ENCODE results near the gene JAZF1.

The JAZF1 gene

DNA sequence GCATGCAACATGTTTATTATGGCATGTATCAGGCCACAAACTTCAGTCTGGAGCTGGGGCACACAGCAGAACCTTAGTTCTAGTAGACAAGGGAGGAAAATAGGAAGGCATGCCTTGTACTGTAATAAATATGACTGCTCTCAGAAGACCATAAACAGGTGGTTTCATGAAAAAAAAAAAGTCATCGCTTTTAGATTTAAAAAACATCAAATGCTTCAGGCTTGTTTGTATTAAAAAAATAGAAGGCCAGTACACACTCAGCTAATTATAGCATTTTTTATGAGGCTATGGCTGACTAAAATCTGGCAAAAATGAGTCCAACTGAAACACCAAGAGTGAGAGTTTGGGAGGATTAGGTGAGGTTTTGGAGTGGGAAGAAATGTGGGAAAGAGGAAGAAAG is 204.1 kb downstream of the JAZF1 start:
- DNase-seq (ENCODE audit: low read depth in 1 of 2, low spot score in 1 of 2), result no peak

DNA sequence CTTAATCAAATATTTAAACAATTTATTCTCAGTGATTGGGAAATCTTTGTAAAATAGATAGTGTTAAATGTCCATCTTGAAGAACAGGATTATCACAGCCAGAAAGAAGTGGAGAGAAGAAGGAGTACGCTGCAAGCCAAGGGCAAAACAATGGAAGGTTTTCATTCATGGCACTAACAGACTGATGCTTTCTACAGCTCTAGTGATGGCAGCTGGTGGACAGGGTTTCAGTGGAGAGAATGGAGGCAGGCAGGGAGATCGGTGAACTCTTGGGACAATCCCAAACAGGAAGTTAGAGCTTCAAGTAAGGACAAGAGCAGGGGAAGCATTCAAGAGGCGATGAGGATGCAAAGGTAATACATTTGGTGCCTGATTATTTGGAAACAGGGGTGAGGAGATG is 207.0 kb downstream of the JAZF1 start:
- DNase-seq (ENCODE audit: low read depth in 1 of 2, low spot score in 1 of 2), result no peak

DNA sequence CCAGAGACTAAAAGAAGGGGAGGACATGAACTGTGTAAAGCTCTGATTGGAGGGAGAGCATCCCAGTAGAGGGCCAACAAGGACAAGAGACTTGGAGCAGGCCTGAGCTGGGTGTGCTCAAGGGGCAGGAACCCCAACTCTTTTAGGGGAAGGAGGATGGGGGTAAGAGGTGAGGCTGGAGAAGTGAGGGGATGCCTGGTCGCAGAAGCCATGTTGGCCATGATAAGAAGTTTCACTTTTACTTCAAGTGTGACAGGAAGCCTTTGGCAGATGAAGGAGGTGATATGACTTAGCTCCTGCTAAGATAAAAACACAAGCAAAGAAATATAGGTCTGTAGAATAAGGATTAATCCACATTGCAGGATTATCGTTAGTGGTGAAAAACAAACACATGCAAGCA is 208.3 kb downstream of the JAZF1 start:
- no peak for DNase-seq (ENCODE audit: low read depth in 1 of 2, low spot score in 1 of 2)

DNA sequence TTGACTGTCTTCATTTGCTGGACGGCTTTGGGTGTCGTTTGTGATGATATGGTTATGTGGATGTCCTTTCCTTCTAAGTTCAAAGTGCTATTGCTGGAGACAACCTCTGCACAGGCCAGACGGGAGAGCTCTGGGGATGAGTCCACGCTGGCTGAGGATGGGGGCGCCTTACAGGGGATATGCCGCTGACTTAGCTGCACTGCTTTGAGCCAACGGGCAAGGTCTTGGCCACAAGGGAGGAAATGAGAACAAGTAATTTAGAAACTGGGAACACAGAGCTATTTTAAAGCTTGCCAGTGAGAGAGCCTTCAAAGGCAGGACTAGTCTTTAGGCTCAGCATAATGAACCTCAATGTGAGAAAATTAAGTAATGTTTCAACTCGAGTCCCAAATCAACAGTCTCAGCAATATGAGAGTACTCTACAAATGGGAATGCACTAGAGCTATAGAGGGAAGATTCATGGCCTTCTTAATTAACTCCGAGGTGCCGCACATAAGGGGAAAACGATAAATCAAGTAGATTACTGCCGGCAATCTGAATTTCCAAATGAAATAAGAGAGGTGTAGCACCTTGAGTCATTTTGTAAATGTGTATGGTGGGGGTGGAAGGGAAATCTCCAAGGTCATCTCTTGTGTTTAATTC is 209.3 kb downstream of the JAZF1 start:
- no peak for DNase-seq (ENCODE audit: low read depth in 1 of 2, low spot score in 1 of 2)

DNA sequence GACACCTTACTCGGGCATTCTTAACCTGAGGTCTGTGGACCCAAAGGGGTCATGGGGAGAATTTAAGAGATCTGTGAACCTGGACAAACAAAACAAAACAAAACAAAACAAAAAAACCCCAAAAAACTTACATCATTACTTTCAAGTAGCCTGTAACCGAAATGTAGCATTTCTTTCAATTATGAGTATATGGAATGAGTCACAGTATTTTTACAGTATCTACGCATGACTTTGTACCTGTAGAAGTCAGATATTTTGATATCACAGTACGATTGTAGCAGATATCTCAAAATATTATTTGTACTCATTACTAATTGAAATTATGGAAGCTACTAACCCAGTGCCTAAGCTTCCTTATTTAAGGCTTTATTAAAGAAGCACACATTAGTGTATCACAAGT is 210.2 kb downstream of the JAZF1 start:
- DNase-seq (ENCODE audit: low read depth in 1 of 2, low spot score in 1 of 2), result no peak

DNA sequence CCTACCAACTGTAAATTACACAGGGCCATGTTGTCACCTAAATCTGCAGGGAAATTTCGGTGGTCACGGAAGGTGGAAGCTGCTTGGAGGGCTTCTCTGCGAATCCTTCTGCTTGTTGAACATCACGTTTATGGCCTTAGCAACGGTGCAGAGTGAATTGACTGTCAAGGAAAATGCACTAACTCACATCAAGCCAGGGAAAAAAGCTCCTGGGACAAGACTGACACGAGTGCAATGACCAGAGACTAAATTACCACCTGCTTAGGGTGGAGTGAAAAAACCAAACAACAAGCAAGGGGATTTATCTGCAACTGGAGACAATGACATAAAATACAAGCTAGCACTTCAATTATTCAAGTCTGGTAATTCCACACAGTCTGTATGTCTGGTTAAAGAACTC is 211.2 kb downstream of the JAZF1 start:
- DNase-seq (ENCODE audit: low read depth in 1 of 2, low spot score in 1 of 2), result no peak

DNA sequence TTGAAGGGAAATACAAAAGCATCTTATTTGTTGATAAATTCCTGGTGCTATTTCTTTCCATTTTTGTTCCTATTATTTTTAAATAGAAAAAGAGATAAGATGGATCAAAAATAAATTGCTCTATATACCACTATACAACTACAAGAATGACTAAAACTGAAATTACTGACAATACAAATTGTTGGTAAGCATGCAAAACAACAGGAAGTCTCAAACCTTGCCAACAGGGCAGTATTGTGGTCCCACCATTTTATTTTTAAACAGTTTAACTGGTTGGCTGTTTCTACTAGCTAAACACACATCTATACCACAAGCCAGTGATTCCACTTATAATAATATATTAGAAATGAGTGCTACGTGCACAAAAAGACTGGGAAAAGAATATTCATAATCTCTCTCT is 213.0 kb downstream of the JAZF1 start:
- DNase-seq (ENCODE audit: low read depth in 1 of 2, low spot score in 1 of 2), result no peak

DNA sequence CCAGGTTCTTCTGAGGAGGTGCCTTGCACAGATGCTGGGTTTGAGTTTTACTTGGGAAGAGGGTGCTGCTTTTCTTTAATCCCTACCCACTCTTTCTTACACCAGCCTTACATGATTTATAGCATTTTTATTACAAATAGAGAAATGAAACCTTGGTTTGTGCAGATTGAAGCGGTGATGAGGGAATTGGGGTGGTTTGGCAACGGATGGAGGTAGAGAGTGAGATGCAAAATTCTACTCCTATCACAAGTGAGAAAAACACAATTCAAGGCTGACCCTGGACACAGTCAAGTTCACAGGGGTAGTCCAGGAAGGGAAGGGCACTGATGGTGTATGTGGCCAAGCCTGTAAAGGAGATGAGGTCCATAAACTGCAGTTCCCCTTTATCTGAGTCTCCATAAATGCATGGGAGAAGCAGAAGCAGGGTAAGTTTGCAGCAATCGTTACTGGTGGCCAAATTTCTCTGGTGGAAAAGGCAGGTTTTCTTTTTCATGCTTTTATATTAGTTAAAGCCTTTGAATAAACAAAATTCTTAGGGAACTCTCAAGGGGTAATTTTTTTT is 214.3 kb downstream of the JAZF1 start:
- DNase-seq (ENCODE audit: low read depth in 1 of 2, low spot score in 1 of 2), result no peak

DNA sequence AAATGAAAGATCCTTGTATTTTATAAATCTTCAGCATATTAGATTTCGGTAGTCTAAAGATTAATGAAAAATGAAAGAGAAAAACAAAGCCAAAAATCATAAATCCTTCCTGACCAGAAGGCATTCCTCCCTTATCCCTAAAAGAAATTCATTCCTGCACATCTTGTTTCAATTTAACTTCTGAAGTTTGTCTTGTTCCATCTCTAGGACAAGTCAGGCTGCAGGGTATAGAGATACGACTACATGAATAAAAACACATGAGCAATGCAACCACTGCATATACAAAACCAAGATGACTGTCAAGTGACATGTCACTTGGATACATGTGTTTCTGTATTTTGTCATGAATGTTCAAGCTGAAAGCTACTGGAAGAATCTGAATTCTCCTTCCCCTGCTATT is 214.9 kb downstream of the JAZF1 start:
- no peak for DNase-seq (ENCODE audit: low read depth in 1 of 2, low spot score in 1 of 2)

DNA sequence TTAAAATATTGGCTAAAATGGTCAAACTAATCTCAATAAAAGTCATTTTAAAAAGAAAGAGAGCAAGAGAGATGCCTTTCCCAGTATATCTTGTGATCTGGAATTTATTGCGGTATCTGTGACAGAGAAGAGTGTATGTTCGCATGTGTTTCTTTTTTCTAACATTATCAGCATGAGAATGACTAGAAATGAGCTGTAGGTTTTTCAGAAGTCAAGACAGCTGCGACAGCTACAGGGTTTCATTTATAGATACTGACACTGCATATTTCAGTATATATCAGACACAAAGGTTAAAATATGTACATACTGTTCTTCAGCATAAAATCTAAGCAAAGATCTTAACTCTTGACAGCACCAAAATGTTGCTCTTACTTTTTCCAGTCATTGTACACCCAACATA is 215.8 kb downstream of the JAZF1 start:
- no peak for DNase-seq (ENCODE audit: low read depth in 1 of 2, low spot score in 1 of 2)

DNA sequence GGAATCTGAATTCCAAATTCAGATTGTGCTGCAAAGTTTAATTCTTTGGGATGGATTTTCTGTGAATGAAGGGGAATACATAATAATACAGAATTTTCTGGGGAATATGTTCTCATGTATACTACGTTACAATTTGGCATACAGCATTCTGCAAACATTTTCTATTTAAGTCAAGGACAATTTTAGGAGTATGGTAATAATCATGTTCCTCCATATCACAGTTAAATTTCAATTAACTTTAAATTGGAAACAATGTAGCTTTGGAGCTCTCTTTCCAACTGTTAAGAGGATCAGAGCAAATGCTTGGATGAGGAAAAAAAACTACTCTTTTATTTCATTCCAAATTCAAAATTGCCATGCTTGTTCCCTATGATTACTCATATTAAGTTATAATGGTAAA is 217.5 kb downstream of the JAZF1 start:
- DNase-seq (ENCODE audit: low read depth in 1 of 2, low spot score in 1 of 2), result no peak

DNA sequence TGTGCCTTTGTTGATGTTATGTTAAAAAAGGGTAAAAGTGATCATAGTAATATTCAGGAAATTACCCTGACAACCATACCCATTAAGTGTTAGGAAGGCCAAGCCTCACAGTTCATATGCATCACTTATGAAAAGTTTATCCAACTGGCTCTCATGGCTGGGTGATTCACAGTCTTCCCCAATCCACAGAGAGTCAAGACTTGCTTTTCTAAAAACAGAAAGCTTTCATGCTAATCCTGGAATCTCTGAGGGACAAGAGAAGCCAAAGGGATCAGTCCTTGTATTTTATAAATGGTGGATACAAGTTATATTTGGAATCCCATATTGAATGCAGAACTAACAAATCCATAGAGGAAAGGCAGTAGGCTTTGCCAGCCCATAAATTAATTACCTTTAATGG is 218.3 kb downstream of the JAZF1 start:
- DNase-seq (ENCODE audit: low read depth in 1 of 2, low spot score in 1 of 2), result no peak

DNA sequence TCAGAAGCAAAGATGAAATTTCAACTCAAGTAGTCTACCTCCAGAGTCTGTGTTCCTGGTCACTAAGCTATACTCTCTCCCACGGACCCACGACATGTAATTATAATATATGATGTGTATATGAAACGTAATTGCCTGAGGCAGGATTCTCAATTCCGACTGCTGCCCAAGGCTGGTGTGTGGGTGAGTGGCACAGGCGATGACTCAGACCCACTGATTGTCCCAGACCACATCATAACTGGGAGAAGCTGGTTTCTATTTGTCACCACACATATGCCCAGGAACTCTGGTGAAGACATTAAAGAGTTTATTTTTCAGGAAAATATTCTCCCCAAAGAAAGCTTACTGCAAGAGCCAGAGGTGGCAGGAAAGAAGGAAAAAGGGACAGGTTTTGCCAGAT is 219.3 kb downstream of the JAZF1 start:
- DNase-seq (ENCODE audit: low read depth in 1 of 2, low spot score in 1 of 2), result no peak

DNA sequence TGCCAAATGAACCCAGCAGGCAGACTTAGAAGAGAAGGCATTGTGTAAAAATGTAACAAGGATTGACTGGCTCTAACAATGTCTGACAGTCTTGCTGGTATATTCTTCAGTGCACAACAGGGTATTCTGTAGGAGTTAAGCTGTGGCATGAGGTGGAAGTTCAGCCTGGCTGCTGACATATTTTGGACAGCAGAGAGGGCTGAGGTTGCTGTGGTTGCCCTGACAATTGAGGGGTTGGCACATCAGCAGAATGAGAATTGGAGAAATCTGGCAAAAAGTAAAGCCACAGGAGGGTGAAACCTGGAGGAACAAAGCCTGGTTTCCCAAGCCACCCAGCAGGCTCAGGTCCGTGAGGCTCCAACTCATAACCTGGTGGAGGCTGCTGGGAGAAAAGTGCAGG is 220.2 kb downstream of the JAZF1 start:
- no peak for DNase-seq (ENCODE audit: low read depth in 1 of 2, low spot score in 1 of 2)

DNA sequence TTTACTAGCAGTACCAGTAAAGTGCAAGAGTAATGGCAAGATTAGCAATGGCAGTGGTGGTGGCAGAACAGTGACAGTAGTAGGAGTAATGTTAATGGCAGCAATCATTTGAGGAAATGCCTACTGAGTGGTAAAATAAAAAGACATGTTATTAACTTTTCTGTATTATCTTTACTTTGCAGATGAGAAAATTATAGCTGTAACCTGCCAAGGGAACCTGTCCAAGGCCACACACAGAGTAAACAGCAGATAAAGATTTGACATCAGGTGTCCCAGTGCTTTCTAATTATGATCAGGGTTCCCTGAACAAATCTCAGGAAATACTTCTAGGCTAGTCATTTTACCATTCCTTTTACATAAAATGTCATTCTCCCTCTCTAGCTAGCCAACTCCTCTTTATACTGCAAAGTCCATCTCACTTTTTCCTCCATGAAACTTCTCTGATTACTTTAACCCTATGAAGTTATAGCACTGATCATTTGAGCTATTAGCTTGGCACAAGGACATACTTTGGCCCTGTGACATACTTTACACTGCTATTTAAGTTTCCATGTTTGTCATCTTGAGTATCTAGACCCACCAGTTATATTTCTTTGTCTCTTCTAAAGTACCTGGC is 221.6 kb downstream of the JAZF1 start:
- DNase-seq (ENCODE audit: low read depth in 1 of 2, low spot score in 1 of 2), result no peak

DNA sequence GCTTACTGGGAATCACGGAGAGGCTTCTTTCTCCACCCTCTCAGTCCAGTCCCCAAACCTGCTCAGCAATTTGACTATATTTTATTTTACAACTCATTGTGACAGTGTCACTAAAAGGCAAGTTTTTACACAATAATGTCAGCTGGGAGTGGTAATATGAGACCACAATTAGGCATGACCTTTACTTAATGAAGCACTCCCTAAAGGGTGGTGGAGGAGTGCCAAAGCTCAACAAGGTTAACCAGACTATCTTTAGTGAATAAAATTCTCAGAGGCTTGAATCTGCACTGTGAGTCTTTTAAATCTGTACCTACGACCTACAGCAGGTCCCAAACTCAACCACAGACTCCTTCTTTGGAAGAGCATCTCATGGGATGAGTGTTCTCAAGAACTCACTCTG is 225.0 kb downstream of the JAZF1 start:
- no peak for DNase-seq (ENCODE audit: low read depth in 1 of 2, low spot score in 1 of 2)

DNA sequence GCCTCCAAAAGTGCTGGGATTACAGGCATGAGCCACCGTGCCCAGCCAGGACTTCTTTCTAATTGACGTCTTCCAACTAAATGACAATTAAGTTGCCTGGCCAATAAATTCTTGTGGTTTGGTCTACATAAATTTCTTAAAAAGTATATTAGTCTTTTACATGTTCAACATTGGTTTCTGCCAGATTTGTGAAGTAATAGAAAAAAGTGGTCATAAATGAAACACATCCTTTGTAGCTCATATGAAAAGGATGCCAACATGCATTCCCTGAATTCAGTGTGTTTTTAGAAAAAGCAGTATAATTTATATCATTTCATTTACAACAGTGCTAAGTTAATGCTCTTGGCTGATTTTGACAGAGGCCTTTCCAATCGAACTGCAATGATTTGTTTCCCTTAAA is 225.6 kb downstream of the JAZF1 start:
- DNase-seq (ENCODE audit: low read depth in 1 of 2, low spot score in 1 of 2), result no peak

DNA sequence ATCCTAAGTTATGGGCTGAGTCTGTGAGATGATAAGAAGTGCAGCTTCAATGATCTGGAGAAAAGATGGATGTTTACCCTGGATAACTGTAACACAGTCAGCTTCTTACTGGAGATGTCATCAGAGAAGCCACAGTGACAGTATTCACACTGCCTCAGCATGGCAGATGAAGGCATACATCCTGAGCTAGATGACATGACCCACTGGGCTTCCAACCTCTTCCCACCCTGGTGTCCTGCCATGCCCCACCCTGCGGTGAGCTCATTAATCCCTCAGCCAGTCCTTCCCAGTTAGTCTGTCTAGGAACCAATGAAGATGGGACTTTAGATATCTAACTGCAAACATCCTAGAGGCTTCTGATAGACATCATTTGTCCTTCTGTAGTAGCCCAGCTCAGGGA is 226.8 kb downstream of the JAZF1 start:
- no peak for DNase-seq (ENCODE audit: low read depth in 1 of 2, low spot score in 1 of 2)

DNA sequence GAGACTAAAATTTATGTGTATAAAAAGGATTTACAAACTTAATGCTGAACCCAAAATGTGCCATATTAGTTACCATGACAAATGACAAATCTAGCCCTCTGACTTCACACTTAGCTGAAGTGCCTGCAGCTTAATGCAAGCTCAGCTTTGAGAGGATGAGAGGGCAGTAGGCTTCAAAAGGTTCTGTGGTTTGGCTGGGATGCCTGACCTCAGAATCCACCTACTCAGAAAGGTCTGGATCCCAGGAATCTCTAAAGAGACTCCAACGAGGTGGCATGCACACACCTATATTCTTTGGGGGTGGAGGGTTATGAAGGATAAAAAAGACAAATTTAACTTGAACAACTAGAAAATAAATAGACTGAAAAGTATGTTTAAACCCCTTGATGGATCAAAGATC is 227.2 kb downstream of the JAZF1 start:
- no peak for DNase-seq (ENCODE audit: low read depth in 1 of 2, low spot score in 1 of 2)

DNA sequence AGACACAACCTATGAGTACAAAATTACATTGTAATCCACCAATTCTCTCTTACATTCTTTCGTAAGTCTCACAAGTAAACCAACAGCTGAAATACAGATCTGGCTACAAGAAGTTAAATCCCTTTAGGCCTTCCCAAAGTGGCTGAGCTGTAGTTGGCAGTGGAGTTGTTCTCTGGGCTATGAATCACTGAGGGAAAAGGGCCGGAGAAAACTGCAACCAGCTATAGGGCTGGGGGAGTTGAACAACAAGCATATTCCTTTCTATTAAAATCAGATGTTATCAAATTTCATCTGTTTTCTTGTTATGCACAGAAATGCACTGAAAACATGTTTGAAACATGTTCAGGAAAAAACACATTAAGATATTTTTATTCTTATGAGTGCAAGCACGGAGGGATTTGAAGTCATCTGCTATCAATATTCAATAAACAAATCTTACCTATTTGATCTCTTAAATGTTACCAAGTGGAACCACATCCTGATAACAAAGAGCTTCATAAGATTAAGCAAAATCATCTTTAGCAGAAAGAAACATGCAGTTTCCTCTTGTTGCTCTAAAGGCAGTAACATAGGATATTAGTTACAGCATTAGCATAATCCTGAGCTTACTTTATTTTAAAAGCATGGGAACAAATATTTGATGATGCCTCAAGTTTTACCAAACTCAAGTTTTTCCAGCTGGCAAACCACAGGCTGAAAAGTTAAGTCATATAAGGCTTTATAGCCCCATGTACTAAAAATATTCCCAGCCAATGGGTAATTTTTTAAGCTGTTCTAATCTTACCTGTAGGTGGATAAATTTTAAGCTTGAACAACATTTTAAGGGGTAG is 227.9 kb downstream of the JAZF1 start:
- no peak for DNase-seq (ENCODE audit: low read depth in 1 of 2, low spot score in 1 of 2)

DNA sequence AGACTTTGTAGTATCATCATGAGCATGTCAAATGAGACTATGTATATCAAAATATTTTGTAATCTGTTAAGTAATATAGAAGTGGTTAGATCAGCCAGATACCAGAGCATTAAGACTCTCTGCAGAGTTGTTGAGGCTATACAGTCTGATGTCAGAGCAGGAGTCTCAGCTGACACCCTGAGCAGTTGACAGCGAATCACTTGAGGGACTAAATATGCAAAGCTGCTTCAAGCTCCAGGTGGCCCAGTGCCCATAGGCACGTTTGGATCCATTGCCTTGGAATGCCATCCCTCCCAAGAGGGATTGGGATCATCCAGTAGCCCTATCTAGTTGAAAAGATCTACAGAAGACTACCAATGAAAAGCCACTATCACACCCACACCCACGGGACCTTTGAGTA is 230.5 kb downstream of the JAZF1 start:
- DNase-seq (ENCODE audit: low read depth in 1 of 2, low spot score in 1 of 2), result no peak

DNA sequence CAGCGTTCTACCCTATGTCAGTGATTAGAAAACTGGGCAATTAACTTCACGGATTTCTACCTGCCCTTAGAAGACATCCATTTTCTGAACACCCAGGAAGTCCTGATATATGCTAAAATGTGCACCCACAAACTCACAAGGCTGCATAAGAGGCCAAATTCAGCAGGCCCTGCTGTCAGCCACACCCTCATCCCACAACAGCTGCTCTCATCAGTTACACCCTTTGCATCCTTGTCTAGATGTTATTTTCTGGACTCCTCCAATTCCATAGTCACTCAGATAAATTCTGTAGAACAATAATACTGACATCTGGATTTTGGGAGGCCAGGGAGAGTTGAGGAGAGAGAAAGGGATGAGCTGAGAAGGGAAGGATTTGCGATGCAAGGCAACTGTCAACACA is 231.7 kb downstream of the JAZF1 start:
- no peak for DNase-seq (ENCODE audit: low read depth in 1 of 2, low spot score in 1 of 2)

All from activated CD4-positive, alpha-beta T cell treated with anti-CD3 and anti-CD28 coated beads, Interleukin-2, amount 50 U/mL, for 24 hours (primary cell).